Stimulated activated CD4-positive, alpha-beta T cell treated with anti-CD3 and anti-CD28 coated beads, Interleukin-1b, Interleukin-23, amount 100 ng/mL, for 48 hours (primary cell): Measurements from ENCODE around the gene ITPR2.
"Not testable (repeated sequence)": the region's sequence is repeated elsewhere in the genome, so short reads cannot be mapped to it uniquely, and the experiment has no call there.

ENCODE experiments used
- DNase-seq: peaks from one replicate; pipeline ENCODE4 v3.0.0-alpha.2; 2020

The ITPR2 gene

GRCh38 chr12:26651566-26652188 is 181.3 kb downstream of the ITPR2 start:
- DNase-seq, result peak; percentile 30

- DNase-seq, result no peak
Observed at GRCh38 chr12:26651036-26651435, 182.0 kb downstream of the ITPR2 start.

- no peak for DNase-seq
Observed at GRCh38 chr12:26648999-26649398, 184.0 kb downstream of the ITPR2 start.

- no peak for DNase-seq
Observed at GRCh38 chr12:26648584-26648983, 184.4 kb downstream of the ITPR2 start.

- DNase-seq, result no peak
Observed at GRCh38 chr12:26648066-26648465, 184.9 kb downstream of the ITPR2 start.

- DNase-seq, result no peak
Observed at GRCh38 chr12:26647088-26647487, 185.9 kb downstream of the ITPR2 start.

GRCh38 chr12:26646571-26646970 is 186.4 kb downstream of the ITPR2 start:
- DNase-seq, result no peak

- not testable (repeated sequence) for DNase-seq
Observed at GRCh38 chr12:26644376-26644775, 188.6 kb downstream of the ITPR2 start.

- no peak for DNase-seq
Observed at GRCh38 chr12:26643532-26644315, 189.3 kb downstream of the ITPR2 start.

- DNase-seq, result no peak
Observed at GRCh38 chr12:26642361-26642760, 190.6 kb downstream of the ITPR2 start.

GRCh38 chr12:26636710-26637328 is 196.2 kb downstream of the ITPR2 start:
- DNase-seq, result no peak

- peak; percentile 10 for DNase-seq
Observed at GRCh38 chr12:26633591-26634210, 199.3 kb downstream of the ITPR2 start.

- no peak for DNase-seq
Observed at GRCh38 chr12:26632756-26633155, 200.2 kb downstream of the ITPR2 start.

- no peak for DNase-seq
Observed at GRCh38 chr12:26631846-26632245, 201.1 kb downstream of the ITPR2 start.

GRCh38 chr12:26630546-26631027 is 202.4 kb downstream of the ITPR2 start:
- DNase-seq, result no peak

GRCh38 chr12:26629864-26630263 is 203.1 kb downstream of the ITPR2 start:
- DNase-seq, result no peak

- DNase-seq, result no peak
Observed at GRCh38 chr12:26628234-26628633, 204.8 kb downstream of the ITPR2 start.

- no peak for DNase-seq
Observed at GRCh38 chr12:26627335-26627734, 205.7 kb downstream of the ITPR2 start.

GRCh38 chr12:26623136-26623535 is 209.9 kb downstream of the ITPR2 start:
- peak; percentile 32 for DNase-seq

- DNase-seq, result no peak
Observed at GRCh38 chr12:26622601-26623000, 210.4 kb downstream of the ITPR2 start.

GRCh38 chr12:26621932-26622331 is 211.1 kb downstream of the ITPR2 start:
- DNase-seq, result no peak

GRCh38 chr12:26620907-26621306 is 212.1 kb downstream of the ITPR2 start:
- no peak for DNase-seq

GRCh38 chr12:26617513-26617912 is 215.5 kb downstream of the ITPR2 start:
- no peak for DNase-seq
